GOT3 (cell line): ENCODE data around the gene LRRC56.

Experiments used
- DNase-seq: peaks from one replicate; lab custom pipeline; 2025; ENCODE audit warnings: mixed read lengths; lab: John Stamatoyannopoulos, UW

Gene LRRC56

GRCh38 chr11:601573-602245 is 64.4 kb downstream of the LRRC56 start:
- DNase-seq = no peak

- DNase-seq = no peak
Measured at GRCh38 chr11:603154-603553, 65.8 kb downstream of the LRRC56 start.
